Gastrocnemius medialis (tissue), 4 donors: ENCODE data around the gene VSIR. TPM values are rescaled to one million over a fixed set of nuclear protein-coding genes. Genes with fewer than 3 reads are reported as not detected.
A peak's percentile ranks its signal among the peaks of the same experiment; 100 is the strongest.

ENCODE experiments used
- ATAC-seq, 2 donors: fragments of 150-250 bp; one replicate each; pipeline ENCODE4 v1.9.1; 2016
- DNase-seq, 2 donors: peaks; one replicate each; pipeline ENCODE4 v3.0.0-alpha.2; 2019
- H3K27ac ChIP-seq, 4 donors: fragments of 200-600 bp; sonication (generic); 1 replicate in 1 of 4; 2 replicates in 3 of 4; pipeline ENCODE4 v1.5.1; 2016 to 2018; ENCODE audit warnings: mild to moderate bottlenecking in 2 of 4, moderate library complexity in 1 of 4
- H3K27me3 ChIP-seq, 3 donors: fragments of 200-600 bp; sonication (generic) in 2 of 3; 1 replicate in 1 of 3; 2 replicates in 2 of 3; pipeline versions ENCODE4 v1.5.1 to v1.6.0; 2016 to 2019; ENCODE audit warnings: mild to moderate bottlenecking in 1 of 3, moderate library complexity in 1 of 3
- H3K36me3 ChIP-seq, 2 donors: fragments of 200-600 bp; sonication (generic) in 1 of 2; one replicate each; pipeline ENCODE4 v1.5.1; 2017 to 2018
- H3K4me1 ChIP-seq, 2 donors: fragments of 200-600 bp; sonication (generic) in 1 of 2; one replicate each; pipeline ENCODE4 v1.5.1; 2016 to 2017; ENCODE audit warnings: mild to moderate bottlenecking in 2 of 2
- H3K4me3 ChIP-seq, 4 donors: fragments of 200-600 bp; sonication (generic) in 3 of 4; 1 replicate in 1 of 4; 2 replicates in 3 of 4; pipeline ENCODE4 v1.5.1; 2016 to 2019; ENCODE audit warnings: mild to moderate bottlenecking in 2 of 4
- H3K9me3 ChIP-seq, 3 donors: fragments of 200-600 bp; sonication (generic) in 2 of 3; 1 replicate in 1 of 3; 2 replicates in 2 of 3; pipeline ENCODE4 v1.5.1; 2016 to 2019
- POLR2A ChIP-seq, 2 donors: fragments of 450-650 bp; IDR thresholded peaks; one replicate each; pipeline ENCODE4 v1.6.1; 2017; ENCODE audit warnings: antibody characterized with exemption in 2 of 2, mild to moderate bottlenecking in 2 of 2, moderate library complexity in 2 of 2
- in situ Hi-C, 4 donors: fragments of 200-750 bp; cut with MboI; loops; one replicate each; pipeline versions ENCODE4 v1.15.0 to v1.8.0; 2017; ENCODE audit warnings: low sequenced_read_pairs in 4 of 4
- intact Hi-C: fragments of 100-400 bp; cut with DNase I; formaldehyde crosslinking; loops from one replicate; pipeline ENCODE4 v1.15.1; 2023; ENCODE audit warnings: low total_unique reads
- total RNA-seq, 4 donors: library from RNA; depleted of rRNA; stranded (reverse); fragments of >200 nt; gene quantifications; one replicate each; pipeline versions ENCODE4 v1.1.0 to v1.2.3, GENCODE V29; 2016
- TF ChIP-seq, protein P1 (sequence below), 5 experiments: fragments of 450-650 bp in 3 of 5; fragments of 200-600 bp in 2 of 5; sonication (generic) in 2 of 5; IDR thresholded peaks in 4 of 5; conservative IDR thresholded peaks in 1 of 5; 1 replicate in 4 of 5; 2 replicates in 1 of 5; pipeline ENCODE4 v1.5.1; 2016 to 2019; ENCODE audit warnings: antibody characterized with exemption in 5 of 5, mild to moderate bottlenecking in 3 of 5, moderate library complexity in 3 of 5

Gene VSIR
- total RNA-seq, 4 donors from 2014 or later: 7.9 to 20.7 (median 16.9) TPM

DNA sequence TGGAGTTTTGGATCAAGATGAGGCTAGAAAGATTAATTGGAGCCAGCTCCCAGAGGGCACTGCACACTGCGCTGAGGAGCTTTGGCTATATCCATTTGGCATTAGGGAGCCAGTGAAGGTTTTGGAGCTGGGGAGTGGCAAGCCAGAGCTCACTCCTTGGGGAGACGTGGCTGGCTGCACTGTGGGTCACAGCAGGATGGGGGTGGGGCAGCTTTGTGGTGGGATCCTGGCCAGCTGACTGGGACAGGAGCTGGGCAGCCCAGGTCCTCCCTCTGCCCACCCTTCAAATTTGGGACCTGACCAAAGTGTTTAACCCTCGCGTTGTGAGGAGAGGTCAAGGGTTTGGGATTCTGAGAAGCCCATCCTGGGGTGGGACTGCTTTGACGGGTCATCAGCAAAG lies 58.7 kb downstream of the VSIR start:
- no peaks in the 10 kb centered on the region for H3K36me3 ChIP-seq
- intact Hi-C loops: loop anchor here (5.0 kb wide), 1 partner anchor 402 kb away; no protein-coding TSS in a partner anchor
- H3K4me1 ChIP-seq: peaks cover 27 to 36% of the 10 kb centered on the region in 2 donors
- no peaks in the 10 kb centered on the region for H3K27me3 ChIP-seq
- ATAC-seq (no peak), DNase-seq (no peak)
- H3K27ac ChIP-seq: peak overlapping the region; percentile 71 to 81 (median 80)
- no peaks in the 10 kb centered on the region for H3K9me3 ChIP-seq
- in situ Hi-C loops: no loop called here
- TF ChIP-seq, protein P1, sequence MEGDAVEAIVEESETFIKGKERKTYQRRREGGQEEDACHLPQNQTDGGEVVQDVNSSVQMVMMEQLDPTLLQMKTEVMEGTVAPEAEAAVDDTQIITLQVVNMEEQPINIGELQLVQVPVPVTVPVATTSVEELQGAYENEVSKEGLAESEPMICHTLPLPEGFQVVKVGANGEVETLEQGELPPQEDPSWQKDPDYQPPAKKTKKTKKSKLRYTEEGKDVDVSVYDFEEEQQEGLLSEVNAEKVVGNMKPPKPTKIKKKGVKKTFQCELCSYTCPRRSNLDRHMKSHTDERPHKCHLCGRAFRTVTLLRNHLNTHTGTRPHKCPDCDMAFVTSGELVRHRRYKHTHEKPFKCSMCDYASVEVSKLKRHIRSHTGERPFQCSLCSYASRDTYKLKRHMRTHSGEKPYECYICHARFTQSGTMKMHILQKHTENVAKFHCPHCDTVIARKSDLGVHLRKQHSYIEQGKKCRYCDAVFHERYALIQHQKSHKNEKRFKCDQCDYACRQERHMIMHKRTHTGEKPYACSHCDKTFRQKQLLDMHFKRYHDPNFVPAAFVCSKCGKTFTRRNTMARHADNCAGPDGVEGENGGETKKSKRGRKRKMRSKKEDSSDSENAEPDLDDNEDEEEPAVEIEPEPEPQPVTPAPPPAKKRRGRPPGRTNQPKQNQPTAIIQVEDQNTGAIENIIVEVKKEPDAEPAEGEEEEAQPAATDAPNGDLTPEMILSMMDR (IDR thresholded peaks at IDR 0.05 in 4 of 5, conservative IDR thresholded peaks at IDR 0.05 in 1 of 5): no peak
- TF ChIP-seq POLR2A (IDR thresholded peaks at IDR 0.05): no peak
- H3K4me3 ChIP-seq: no peak overlapping the region

DNA sequence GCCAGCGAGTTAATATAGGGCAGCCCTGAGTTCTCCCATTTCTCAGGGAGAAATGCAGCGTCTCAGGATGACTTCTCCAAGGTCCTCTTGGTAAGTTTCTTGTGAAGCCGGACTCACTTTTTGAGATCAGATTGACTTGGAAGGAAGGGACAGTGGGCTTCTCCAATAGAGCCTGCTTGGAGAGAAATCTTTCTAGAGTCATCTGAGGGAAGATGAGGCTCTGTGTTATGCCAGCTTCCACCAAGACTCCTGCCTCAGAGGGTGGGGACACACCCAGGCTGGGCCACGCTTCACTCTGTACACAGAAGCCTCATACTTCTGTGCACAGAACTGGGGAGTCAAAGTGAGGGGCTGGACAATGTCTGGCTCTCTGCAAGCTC lies 59.3 kb downstream of the VSIR start:
- H3K4me1 ChIP-seq: peaks cover 27 to 36% of the 10 kb centered on the region in 2 donors
- intact Hi-C loops: loop anchor here (5.0 kb wide), 1 partner anchor 402 kb away; no protein-coding TSS in a partner anchor

DNA sequence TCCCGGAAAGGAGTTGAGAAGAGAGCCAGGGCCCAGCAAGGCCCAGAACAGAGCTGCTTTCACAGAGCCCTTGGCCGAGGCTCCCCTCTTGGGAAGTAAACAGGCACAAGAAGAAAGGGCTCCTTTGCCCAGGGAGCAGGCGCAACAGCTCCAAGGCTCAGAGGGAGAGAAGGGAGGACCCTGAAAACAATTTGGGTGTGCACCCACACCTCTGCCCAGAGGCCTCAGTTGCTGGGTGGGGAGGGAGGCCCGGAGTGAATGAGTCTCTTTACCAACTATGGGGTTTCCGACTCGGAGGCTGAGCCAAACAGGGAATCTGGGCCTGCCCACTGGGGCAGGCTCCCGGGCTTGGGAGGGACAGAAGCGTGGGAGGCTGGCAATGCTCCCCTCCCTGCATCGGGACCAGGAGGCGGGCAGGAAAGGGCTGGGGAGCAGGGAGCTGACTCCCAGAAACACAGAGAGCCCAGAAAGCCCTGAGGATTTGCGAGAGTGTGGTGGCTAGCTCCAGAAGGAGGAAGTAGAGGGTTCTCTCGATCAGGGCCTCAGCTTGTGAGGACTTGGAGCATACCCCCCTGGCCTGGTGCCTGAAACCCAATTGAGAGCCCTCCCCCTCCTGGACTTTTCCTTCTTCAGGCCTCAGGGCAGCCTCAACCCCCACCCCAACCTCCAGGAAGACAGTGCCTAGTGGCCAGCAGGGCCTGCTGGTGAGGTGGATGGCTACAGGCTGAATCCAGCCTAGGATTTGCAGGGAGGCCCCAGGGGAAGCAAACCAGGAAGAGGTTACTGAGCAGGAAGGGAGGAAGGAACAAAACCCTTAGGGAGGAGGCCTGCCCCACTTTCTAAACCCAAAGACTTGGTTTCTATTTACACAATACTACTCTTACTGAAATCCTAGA lies 59.9 kb downstream of the VSIR start:
- H3K9me3 ChIP-seq: no peaks in the 10 kb centered on the region
- H3K4me3 ChIP-seq: no peak overlapping the region
- no peaks in the 10 kb centered on the region for H3K27me3 ChIP-seq
- peak overlapping the region; percentile 71 to 81 (median 80) for H3K27ac ChIP-seq
- ATAC-seq: peak; percentile 59 to 68
- DNase-seq: peak; percentile 35 to 72
- intact Hi-C loops (loop anchor here (2.0 to 5.0 kb wide), 2 partner anchors 59 to 401 kb away; partner anchors contain the start of gene VSIR), in situ Hi-C loops (no loop called here)
- no peaks in the 10 kb centered on the region for H3K36me3 ChIP-seq
- H3K4me1 ChIP-seq: peaks cover 26 to 31% of the 10 kb centered on the region in 2 donors
- peak in 1 of 2 donors; percentile 4 for TF ChIP-seq POLR2A (IDR thresholded peaks at IDR 0.05)
- TF ChIP-seq, protein P1 (IDR thresholded peaks at IDR 0.05 in 4 of 5, conservative IDR thresholded peaks at IDR 0.05 in 1 of 5): no peak

More for the DNA sequence above, 59.3 kb downstream of the VSIR start:
- in situ Hi-C loops: no loop called here
- ATAC-seq: no peak
- Histone ChIP-seq H3K27me3 (no peaks in the 10 kb centered on the region), H3K4me3 (no peak overlapping the region), H3K9me3 (no peaks in the 10 kb centered on the region), H3K27ac (peak overlapping the region; percentile 71 to 81 (median 80)), H3K36me3 (no peaks in the 10 kb centered on the region)
- no peak for DNase-seq
- TF ChIP-seq POLR2A (IDR thresholded peaks at IDR 0.05): no peak
- TF ChIP-seq, protein P1 (IDR thresholded peaks at IDR 0.05 in 4 of 5, conservative IDR thresholded peaks at IDR 0.05 in 1 of 5): no peak

DNA sequence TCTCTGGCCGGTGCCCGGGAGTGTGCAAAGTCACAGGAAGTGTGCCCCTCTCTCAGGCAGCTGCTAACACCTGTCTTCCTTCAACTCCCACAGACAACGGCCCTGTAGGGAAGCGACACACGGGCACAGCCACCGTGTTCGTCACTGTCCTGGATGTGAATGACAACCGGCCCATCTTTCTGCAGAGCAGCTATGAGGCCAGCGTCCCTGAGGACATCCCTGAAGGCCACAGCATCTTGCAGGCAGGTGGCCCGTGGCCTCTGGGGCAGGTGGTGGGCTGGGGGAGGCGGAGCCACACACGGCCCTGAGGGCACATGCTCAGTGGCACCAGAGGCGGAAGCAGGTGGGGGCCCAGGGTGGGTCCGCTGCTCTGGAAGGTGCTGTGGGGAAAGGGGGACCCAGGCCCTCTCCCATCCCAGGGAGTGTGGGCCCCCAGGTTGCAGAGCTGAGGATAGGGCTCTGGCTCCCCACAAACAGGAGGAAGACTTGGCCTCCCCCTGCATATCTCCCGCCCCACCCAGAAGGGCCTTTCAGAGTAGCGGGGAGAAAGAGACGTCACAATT lies 60.7 kb downstream of the VSIR start:
- Histone ChIP-seq H3K4me3 (no peak overlapping the region), H3K27ac (peak overlapping the region; percentile 71 to 81 (median 80)), H3K36me3 (no peaks in the 10 kb centered on the region), H3K4me1 (peaks cover 27 to 28% of the 10 kb centered on the region in 2 donors), H3K27me3 (no peaks in the 10 kb centered on the region), H3K9me3 (no peaks in the 10 kb centered on the region)
- intact Hi-C loops: loop anchor here (2.0 to 5.0 kb wide), 2 partner anchors 60 to 400 kb away; partner anchors contain the start of gene VSIR
- in situ Hi-C loops: no loop called here
- ATAC-seq (no peak), DNase-seq (no peak)
- TF ChIP-seq, protein P1 (IDR thresholded peaks at IDR 0.05 in 4 of 5, conservative IDR thresholded peaks at IDR 0.05 in 1 of 5): no peak
- TF ChIP-seq POLR2A (IDR thresholded peaks at IDR 0.05): no peak
